ENCODE measurements around the gene COQ4.
A peak's percentile ranks its signal among the peaks of the same experiment; 100 is the strongest.
"Not testable (repeated sequence)": the region's sequence is repeated elsewhere in the genome, so short reads cannot be mapped to it uniquely, and the experiment has no call there.

COQ4 gene

GRCh38 chr9:128322404-128323211 is at the start of gene COQ4, which contains the start of gene TRUB2:
Gene COQ4, plus strand, starts transcription at chr9:128322839. Its CDS starts 20 bp downstream, at chr9:128322859.
Gene TRUB2, minus strand, starts transcription at chr9:128322447. Its CDS starts 39 bp downstream, at chr9:128322408.
- DNase-seq = peak; percentile 94

- DNase-seq = no peak
Observed at GRCh38 chr9:128274245-128274644, 48.4 kb upstream of the COQ4 start.

GRCh38 chr9:128275198-128276007 is 47.2 kb upstream of the COQ4 start, which contains the start of gene GOLGA2:
Gene GOLGA2, minus strand, starts transcription at chr9:128276007. Its CDS starts 31 bp downstream, at chr9:128275976.
- DNase-seq = peak; percentile 15

GRCh38 chr9:128276008-128276573 is 46.5 kb upstream of the COQ4 start, which contains the start of gene SWI5:
Gene SWI5, plus strand, starts transcription at chr9:128276276.
- DNase-seq = peak; percentile 100

- no peak for DNase-seq
Observed at GRCh38 chr9:128276574-128277270, 45.9 kb upstream of the COQ4 start.

- not testable (repeated sequence) for DNase-seq
Observed at GRCh38 chr9:128279088-128280073, 43.3 kb upstream of the COQ4 start.

GRCh38 chr9:128280084-128280622 is 42.5 kb upstream of the COQ4 start:
- no peak for DNase-seq

GRCh38 chr9:128282500-128282899 is 40.1 kb upstream of the COQ4 start:
- no peak for DNase-seq

- no peak for DNase-seq
Observed at GRCh38 chr9:128285033-128285784, 37.4 kb upstream of the COQ4 start.

- no peak for DNase-seq
Observed at GRCh38 chr9:128286440-128286839, 36.2 kb upstream of the COQ4 start.

- no peak for DNase-seq
Observed at GRCh38 chr9:128288273-128289004, 34.2 kb upstream of the COQ4 start.

- DNase-seq = no peak
Observed at GRCh38 chr9:128292009-128292408, 30.6 kb upstream of the COQ4 start.

- DNase-seq = no peak
Observed at GRCh38 chr9:128293091-128293490, 29.5 kb upstream of the COQ4 start.

GRCh38 chr9:128294142-128294541 is 28.5 kb upstream of the COQ4 start:
- DNase-seq = no peak

GRCh38 chr9:128296340-128297220 is 26.1 kb upstream of the COQ4 start:
- DNase-seq = no peak

- DNase-seq = no peak
Observed at GRCh38 chr9:128297221-128297773, 25.3 kb upstream of the COQ4 start.

GRCh38 chr9:128298535-128299482 is 23.8 kb upstream of the COQ4 start:
- no peak for DNase-seq
